GM12878 (cell line): ENCODE data around the gene FABP6.

Experiments
- CBFB ChIP-seq: IDR thresholded peaks from 2 replicates; pipeline ENCODE4 v1.6.1; 2016; ENCODE audit warnings: antibody characterized with exemption, low read depth
- FOXM1 ChIP-seq: IDR thresholded peaks from 2 replicates; pipeline ENCODE4 v1.6.1; 2012; ENCODE audit warnings: low read depth, mild to moderate bottlenecking, inconsistent platforms, low read length, moderate library complexity
- HCFC1 ChIP-seq: fragments of 150-350 bp; IDR thresholded peaks from 2 replicates; pipeline ENCODE4 v1.6.1; 2014; ENCODE audit warnings: low read length
- JUND ChIP-seq: IDR thresholded peaks from 2 replicates; pipeline ENCODE4 v1.6.1; 2012; ENCODE audit warnings: low read depth, mild to moderate bottlenecking, low read length, improper control_type of control experiment, moderate library complexity
- NR2F1 ChIP-seq: fragments of 450-650 bp; conservative IDR thresholded peaks from 2 replicates; pipeline ENCODE4 v1.6.1; 2017; ENCODE audit warnings: mild to moderate bottlenecking
- POLR2A ChIP-seq: IDR thresholded peaks from 2 replicates; pipeline ENCODE4 v1.6.1; 2011; ENCODE audit warnings: low read depth, mild to moderate bottlenecking, low read length
- RAD21 ChIP-seq: IDR thresholded peaks from 2 replicates; pipeline ENCODE4 v1.6.1; 2011; ENCODE audit warnings: mild to moderate bottlenecking, low read depth, low read length, moderate library complexity; ENCODE audit not compliant: insufficient read depth
- SRF ChIP-seq, 2 experiments: IDR thresholded peaks; 2 replicates each; pipeline ENCODE4 v1.6.1; 2011; ENCODE audit warnings: low read depth in 2 of 2, low read length in 2 of 2, mild to moderate bottlenecking in 1 of 2, moderate library complexity in 1 of 2
- YY1 ChIP-seq: IDR thresholded peaks from 2 replicates; pipeline ENCODE4 v1.6.1; 2011; ENCODE audit warnings: low read depth, mild to moderate bottlenecking, low read length
- TF ChIP-seq, protein P1 (sequence below): fragments of 150-350 bp; IDR thresholded peaks from 2 replicates; pipeline ENCODE4 v1.6.1; 2016; ENCODE audit warnings: low read depth, low read length
- TF ChIP-seq, protein P2 (sequence below): IDR thresholded peaks from 2 replicates; pipeline ENCODE4 v1.6.1; 2012; ENCODE audit warnings: mild to moderate bottlenecking, low read depth, low read length
- TF ChIP-seq, protein P3 (sequence below), 3 experiments: IDR thresholded peaks in 2 of 3; conservative IDR thresholded peaks in 1 of 3; 2 replicates each; pipeline ENCODE4 v1.5.1; 2011; ENCODE audit warnings: low read depth in 3 of 3, low read length in 3 of 3, mild to moderate bottlenecking in 3 of 3, control low read depth in 2 of 3, moderate library complexity in 2 of 3, inconsistent platforms in 1 of 3, mixed read lengths in 1 of 3; ENCODE audit not compliant: control insufficient read depth in 2 of 3, insufficient read depth in 1 of 3; ENCODE audit errors: extremely low read depth in 1 of 3
- TF ChIP-seq, protein P4 (sequence below): fragments of 450-650 bp; formaldehyde crosslinking; IDR thresholded peaks from 2 replicates; pipeline ENCODE4 v1.4.0; 2020; ENCODE audit warnings: mild to moderate bottlenecking, moderate library complexity
- TF ChIP-seq, protein P5 (sequence below): fragments of 450-650 bp; IDR thresholded peaks from 2 replicates; pipeline ENCODE4 v1.6.1; 2017; ENCODE audit warnings: antibody characterized with exemption, mild to moderate bottlenecking, moderate library complexity

DNA sequence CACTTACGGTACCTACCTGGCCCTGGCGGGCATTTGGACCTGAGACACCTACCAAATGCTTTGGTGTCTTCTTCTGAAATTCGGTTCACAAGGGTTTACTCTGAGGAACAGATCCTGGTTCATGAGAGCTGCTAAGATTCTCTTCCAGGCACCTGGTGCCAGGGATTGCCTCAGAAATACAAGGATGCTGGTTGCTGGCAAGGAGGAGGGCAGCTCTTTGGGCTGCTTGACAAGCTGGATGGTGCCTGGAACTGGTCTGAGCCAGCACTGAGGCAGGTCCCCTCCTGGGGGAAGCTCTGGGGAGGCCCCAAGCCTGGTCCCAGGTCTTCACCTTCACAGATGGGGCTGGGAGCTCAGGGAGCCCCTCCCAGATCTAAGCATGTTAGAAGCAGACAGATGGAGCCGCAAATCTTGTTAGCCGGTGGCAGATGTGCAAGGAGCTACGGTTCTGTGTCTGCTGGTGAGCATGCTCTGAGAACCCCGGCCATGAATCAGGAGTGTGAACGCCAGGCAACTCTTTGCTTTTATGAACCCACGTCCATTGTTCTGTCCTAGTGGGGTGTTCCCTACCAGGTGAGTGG lies 16.3 kb downstream of the FABP6 start:
- TF ChIP-seq POLR2A = no peak
- no peak for TF ChIP-seq CBFB
- TF ChIP-seq YY1 = no peak
- TF ChIP-seq JUND = no peak
- no peak for TF ChIP-seq HCFC1
- TF ChIP-seq, protein P1, sequence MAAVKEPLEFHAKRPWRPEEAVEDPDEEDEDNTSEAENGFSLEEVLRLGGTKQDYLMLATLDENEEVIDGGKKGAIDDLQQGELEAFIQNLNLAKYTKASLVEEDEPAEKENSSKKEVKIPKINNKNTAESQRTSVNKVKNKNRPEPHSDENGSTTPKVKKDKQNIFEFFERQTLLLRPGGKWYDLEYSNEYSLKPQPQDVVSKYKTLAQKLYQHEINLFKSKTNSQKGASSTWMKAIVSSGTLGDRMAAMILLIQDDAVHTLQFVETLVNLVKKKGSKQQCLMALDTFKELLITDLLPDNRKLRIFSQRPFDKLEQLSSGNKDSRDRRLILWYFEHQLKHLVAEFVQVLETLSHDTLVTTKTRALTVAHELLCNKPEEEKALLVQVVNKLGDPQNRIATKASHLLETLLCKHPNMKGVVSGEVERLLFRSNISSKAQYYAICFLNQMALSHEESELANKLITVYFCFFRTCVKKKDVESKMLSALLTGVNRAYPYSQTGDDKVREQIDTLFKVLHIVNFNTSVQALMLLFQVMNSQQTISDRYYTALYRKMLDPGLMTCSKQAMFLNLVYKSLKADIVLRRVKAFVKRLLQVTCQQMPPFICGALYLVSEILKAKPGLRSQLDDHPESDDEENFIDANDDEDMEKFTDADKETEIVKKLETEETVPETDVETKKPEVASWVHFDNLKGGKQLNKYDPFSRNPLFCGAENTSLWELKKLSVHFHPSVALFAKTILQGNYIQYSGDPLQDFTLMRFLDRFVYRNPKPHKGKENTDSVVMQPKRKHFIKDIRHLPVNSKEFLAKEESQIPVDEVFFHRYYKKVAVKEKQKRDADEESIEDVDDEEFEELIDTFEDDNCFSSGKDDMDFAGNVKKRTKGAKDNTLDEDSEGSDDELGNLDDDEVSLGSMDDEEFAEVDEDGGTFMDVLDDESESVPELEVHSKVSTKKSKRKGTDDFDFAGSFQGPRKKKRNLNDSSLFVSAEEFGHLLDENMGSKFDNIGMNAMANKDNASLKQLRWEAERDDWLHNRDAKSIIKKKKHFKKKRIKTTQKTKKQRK = no peak
- TF ChIP-seq, protein P2, sequence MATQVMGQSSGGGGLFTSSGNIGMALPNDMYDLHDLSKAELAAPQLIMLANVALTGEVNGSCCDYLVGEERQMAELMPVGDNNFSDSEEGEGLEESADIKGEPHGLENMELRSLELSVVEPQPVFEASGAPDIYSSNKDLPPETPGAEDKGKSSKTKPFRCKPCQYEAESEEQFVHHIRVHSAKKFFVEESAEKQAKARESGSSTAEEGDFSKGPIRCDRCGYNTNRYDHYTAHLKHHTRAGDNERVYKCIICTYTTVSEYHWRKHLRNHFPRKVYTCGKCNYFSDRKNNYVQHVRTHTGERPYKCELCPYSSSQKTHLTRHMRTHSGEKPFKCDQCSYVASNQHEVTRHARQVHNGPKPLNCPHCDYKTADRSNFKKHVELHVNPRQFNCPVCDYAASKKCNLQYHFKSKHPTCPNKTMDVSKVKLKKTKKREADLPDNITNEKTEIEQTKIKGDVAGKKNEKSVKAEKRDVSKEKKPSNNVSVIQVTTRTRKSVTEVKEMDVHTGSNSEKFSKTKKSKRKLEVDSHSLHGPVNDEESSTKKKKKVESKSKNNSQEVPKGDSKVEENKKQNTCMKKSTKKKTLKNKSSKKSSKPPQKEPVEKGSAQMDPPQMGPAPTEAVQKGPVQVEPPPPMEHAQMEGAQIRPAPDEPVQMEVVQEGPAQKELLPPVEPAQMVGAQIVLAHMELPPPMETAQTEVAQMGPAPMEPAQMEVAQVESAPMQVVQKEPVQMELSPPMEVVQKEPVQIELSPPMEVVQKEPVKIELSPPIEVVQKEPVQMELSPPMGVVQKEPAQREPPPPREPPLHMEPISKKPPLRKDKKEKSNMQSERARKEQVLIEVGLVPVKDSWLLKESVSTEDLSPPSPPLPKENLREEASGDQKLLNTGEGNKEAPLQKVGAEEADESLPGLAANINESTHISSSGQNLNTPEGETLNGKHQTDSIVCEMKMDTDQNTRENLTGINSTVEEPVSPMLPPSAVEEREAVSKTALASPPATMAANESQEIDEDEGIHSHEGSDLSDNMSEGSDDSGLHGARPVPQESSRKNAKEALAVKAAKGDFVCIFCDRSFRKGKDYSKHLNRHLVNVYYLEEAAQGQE = no peak
- no peak for TF ChIP-seq NR2F1
- TF ChIP-seq, protein P3, sequence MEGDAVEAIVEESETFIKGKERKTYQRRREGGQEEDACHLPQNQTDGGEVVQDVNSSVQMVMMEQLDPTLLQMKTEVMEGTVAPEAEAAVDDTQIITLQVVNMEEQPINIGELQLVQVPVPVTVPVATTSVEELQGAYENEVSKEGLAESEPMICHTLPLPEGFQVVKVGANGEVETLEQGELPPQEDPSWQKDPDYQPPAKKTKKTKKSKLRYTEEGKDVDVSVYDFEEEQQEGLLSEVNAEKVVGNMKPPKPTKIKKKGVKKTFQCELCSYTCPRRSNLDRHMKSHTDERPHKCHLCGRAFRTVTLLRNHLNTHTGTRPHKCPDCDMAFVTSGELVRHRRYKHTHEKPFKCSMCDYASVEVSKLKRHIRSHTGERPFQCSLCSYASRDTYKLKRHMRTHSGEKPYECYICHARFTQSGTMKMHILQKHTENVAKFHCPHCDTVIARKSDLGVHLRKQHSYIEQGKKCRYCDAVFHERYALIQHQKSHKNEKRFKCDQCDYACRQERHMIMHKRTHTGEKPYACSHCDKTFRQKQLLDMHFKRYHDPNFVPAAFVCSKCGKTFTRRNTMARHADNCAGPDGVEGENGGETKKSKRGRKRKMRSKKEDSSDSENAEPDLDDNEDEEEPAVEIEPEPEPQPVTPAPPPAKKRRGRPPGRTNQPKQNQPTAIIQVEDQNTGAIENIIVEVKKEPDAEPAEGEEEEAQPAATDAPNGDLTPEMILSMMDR (IDR thresholded peaks at IDR 0.05 in 2 of 3, conservative IDR thresholded peaks at IDR 0.05 in 1 of 3; ENCODE audit: control insufficient read depth in 2 of 3, extremely low read depth in 1 of 3, insufficient read depth in 1 of 3, low read depth in 3 of 3, low read length in 3 of 3) = no peak
- no peak for TF ChIP-seq SRF (IDR thresholded peaks at IDR 0.05; ENCODE audit: low read depth in 2 of 2, low read length in 2 of 2)
- TF ChIP-seq, protein P4, sequence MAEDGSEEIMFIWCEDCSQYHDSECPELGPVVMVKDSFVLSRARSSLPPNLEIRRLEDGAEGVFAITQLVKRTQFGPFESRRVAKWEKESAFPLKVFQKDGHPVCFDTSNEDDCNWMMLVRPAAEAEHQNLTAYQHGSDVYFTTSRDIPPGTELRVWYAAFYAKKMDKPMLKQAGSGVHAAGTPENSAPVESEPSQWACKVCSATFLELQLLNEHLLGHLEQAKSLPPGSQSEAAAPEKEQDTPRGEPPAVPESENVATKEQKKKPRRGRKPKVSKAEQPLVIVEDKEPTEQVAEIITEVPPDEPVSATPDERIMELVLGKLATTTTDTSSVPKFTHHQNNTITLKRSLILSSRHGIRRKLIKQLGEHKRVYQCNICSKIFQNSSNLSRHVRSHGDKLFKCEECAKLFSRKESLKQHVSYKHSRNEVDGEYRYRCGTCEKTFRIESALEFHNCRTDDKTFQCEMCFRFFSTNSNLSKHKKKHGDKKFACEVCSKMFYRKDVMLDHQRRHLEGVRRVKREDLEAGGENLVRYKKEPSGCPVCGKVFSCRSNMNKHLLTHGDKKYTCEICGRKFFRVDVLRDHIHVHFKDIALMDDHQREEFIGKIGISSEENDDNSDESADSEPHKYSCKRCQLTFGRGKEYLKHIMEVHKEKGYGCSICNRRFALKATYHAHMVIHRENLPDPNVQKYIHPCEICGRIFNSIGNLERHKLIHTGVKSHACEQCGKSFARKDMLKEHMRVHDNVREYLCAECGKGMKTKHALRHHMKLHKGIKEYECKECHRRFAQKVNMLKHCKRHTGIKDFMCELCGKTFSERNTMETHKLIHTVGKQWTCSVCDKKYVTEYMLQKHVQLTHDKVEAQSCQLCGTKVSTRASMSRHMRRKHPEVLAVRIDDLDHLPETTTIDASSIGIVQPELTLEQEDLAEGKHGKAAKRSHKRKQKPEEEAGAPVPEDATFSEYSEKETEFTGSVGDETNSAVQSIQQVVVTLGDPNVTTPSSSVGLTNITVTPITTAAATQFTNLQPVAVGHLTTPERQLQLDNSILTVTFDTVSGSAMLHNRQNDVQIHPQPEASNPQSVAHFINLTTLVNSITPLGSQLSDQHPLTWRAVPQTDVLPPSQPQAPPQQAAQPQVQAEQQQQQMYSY (CRISPR knock-in tag) = no peak
- no peak for TF ChIP-seq RAD21
- TF ChIP-seq FOXM1 = no peak
- TF ChIP-seq, protein P5, sequence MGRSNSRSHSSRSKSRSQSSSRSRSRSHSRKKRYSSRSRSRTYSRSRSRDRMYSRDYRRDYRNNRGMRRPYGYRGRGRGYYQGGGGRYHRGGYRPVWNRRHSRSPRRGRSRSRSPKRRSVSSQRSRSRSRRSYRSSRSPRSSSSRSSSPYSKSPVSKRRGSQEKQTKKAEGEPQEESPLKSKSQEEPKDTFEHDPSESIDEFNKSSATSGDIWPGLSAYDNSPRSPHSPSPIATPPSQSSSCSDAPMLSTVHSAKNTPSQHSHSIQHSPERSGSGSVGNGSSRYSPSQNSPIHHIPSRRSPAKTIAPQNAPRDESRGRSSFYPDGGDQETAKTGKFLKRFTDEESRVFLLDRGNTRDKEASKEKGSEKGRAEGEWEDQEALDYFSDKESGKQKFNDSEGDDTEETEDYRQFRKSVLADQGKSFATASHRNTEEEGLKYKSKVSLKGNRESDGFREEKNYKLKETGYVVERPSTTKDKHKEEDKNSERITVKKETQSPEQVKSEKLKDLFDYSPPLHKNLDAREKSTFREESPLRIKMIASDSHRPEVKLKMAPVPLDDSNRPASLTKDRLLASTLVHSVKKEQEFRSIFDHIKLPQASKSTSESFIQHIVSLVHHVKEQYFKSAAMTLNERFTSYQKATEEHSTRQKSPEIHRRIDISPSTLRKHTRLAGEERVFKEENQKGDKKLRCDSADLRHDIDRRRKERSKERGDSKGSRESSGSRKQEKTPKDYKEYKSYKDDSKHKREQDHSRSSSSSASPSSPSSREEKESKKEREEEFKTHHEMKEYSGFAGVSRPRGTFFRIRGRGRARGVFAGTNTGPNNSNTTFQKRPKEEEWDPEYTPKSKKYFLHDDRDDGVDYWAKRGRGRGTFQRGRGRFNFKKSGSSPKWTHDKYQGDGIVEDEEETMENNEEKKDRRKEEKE = no peak
